ENCODE data around the gene ZSCAN4. TPM values are rescaled to one million over a fixed set of nuclear protein-coding genes. Genes with fewer than 3 reads are reported as not detected.

ZSCAN4 gene
- total and polyA plus RNA-seq, 5 donors = 0.16 to 0.37 (median 0.28) TPM; not detected in 1

DNA sequence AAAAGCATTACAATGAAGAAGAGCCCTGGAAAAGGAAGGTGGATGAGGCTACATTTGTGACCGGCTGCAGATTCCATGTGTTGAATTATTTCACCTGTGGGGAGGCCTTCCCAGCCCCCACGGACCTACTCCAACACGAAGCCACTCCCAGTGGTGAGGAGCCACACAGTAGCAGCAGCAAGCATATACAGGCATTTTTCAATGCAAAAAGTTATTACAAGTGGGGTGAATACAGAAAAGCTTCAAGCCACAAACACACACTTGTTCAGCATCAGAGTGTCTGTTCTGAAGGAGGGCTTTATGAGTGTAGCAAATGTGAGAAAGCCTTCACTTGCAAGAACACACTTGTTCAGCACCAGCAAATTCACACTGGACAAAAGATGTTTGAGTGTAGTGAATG, 18.0 kb downstream of the ZSCAN4 start:
- Histone ChIP-seq H3K9me3 (ENCODE audit: control insufficient read depth, low read length) (peaks cover 29% of the 10 kb centered on the region), H3K27ac (ENCODE audit: low read length) (no peak overlapping the region), H3K4me1 (ENCODE audit: control insufficient read depth, insufficient read depth, low read length) (peaks cover 8% of the 10 kb centered on the region), H3K4me3 (ENCODE audit: low read length) (no peak overlapping the region), H3K27me3 (ENCODE audit: control insufficient read depth, insufficient read depth) (no peaks in the 10 kb centered on the region)
- ATAC-seq (no peak), DNase-seq (no peak)
- WGBS = 98% methylated on average over 3 of the region's 3 CpGs
- intact Hi-C loops (cut with DNase I) = no loop called here

DNA sequence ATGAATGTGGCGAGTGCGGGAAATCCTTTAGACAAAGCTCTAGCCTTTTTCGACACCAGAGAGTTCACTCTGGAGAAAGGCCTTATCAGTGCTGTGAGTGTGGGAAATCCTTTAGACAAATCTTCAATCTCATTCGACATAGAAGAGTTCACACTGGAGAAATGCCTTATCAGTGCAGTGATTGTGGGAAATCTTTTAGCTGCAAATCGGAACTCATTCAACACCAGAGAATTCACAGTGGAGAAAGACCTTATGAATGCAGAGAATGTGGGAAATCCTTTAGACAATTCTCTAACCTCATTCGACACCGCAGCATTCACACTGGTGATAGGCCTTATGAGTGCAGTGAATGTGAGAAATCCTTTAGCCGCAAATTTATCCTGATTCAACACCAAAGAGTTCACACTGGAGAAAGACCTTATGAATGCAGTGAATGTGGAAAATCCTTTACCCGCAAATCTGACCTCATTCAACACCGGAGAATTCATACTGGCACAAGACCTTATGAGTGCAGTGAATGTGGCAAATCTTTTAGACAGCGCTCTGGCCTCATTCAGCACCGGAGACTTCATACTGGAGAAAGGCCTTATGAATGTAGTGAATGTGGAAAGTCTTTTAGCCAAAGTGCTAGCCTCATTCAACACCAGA, 18.8 kb downstream of the ZSCAN4 start:
- no peak for ATAC-seq
- Histone ChIP-seq H3K4me1 (ENCODE audit: control insufficient read depth, insufficient read depth, low read length) (peaks cover 6% of the 10 kb centered on the region), H3K27me3 (ENCODE audit: control insufficient read depth, insufficient read depth) (no peaks in the 10 kb centered on the region), H3K27ac (ENCODE audit: low read length) (no peak overlapping the region), H3K4me3 (ENCODE audit: low read length) (no peak overlapping the region), H3K9me3 (ENCODE audit: control insufficient read depth, low read length) (peaks cover 29% of the 10 kb centered on the region)
- no peak for DNase-seq
- 98% methylated on average over 12 of the region's 12 CpGs for WGBS
- intact Hi-C loops (cut with DNase I) = no loop called here

DNA sequence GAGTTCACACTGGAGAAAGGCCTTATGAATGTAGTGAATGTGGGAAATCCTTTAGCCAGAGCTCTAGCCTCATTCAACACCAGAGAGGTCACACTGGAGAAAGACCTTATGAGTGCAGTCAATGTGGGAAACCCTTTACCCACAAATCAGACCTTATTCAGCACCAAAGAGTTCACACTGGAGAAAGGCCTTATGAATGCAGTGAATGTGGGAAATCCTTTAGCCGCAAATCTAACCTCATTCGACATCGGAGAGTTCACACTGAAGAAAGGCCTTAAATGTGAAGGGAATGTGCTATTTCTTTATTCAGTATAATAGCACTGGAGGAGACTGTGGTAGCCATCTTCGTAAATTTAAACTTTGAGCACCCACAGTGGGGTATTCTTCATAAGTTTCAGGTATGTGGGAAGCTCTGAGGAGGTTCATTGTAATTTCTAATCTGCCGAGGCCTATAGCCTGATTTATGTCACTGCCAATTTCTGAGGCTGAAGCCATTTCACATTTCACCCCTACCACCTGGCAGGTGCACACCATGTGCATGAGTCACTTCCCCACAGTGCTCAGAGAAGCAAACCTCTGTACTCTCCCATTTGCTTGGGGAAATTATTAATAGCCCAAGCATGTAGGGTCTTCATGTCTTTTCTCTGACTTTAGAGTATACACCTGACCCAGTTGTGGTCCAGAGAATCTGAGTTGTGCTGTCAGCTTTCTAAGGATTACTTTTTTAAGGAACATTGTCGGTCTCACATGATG, 19.5 kb downstream of the ZSCAN4 start:
- no peaks in the 10 kb centered on the region for H3K4me1 ChIP-seq (ENCODE audit: control insufficient read depth, insufficient read depth, low read length)

DNA sequence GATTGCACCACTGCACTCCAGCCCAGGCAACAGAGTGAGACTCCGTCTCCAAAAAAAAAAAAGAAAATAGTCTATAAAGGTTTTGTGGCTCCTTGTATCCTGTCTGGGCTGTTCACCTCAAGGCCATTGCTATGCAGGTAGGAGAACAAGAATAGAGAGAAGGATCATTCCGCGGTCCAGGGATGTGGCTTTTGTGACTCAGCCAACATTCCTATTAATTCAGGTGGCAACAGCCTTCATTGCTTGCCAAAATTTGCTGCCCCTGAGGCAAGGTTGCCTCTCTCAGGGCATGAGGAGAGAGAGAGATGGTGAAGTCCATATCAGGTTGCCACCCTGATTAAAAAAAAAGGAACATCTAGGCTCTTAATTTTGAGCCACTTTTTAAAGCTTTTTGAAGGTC, 21.0 kb downstream of the ZSCAN4 start:
- intact Hi-C loops (cut with DNase I) = no loop called here
- Histone ChIP-seq H3K4me3 (ENCODE audit: low read length) (no peak overlapping the region), H3K27me3 (ENCODE audit: control insufficient read depth, insufficient read depth) (no peaks in the 10 kb centered on the region), H3K9me3 (ENCODE audit: control insufficient read depth, low read length) (peaks cover 25% of the 10 kb centered on the region), H3K4me1 (ENCODE audit: control insufficient read depth, insufficient read depth, low read length) (no peaks in the 10 kb centered on the region), H3K27ac (ENCODE audit: low read length) (no peak overlapping the region)
- WGBS = 97% methylated on average over 3 of the region's 3 CpGs
- DNase-seq (no peak), ATAC-seq (no peak)

More for the DNA sequence above, 19.5 kb downstream of the ZSCAN4 start:
- Histone ChIP-seq H3K27me3 (ENCODE audit: control insufficient read depth, insufficient read depth) (no peaks in the 10 kb centered on the region), H3K4me3 (ENCODE audit: low read length) (no peak overlapping the region), H3K9me3 (ENCODE audit: control insufficient read depth, low read length) (peaks cover 29% of the 10 kb centered on the region), H3K27ac (ENCODE audit: low read length) (no peak overlapping the region)
- ATAC-seq (no peak), DNase-seq (no peak)
- WGBS = 97% methylated on average over 6 of the region's 6 CpGs
- intact Hi-C loops (cut with DNase I) = no loop called here

DNA sequence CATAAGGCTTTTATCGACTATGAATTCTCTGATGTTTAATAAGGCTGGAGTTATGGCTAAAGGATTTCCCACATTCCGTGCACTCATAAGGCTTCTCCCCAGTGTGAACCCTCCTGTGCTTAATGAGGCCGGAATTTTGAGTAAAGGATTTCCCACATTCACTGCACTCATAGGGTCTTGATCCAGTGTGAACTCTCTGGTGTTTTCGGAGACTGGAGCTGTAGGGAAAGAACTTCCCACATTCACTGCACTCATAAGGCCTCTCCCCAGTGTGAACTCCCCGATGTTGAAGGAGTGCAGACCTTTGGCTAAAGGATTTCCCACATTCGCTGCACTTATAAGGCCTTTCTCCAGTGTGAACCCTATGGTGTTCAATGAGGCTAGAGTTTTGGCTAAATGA, 32.9 kb downstream of the ZSCAN4 start:
- intact Hi-C loops (cut with DNase I) = no loop called here
- H3K4me3 ChIP-seq (ENCODE audit: low read length) = no peak overlapping the region
- no peak for DNase-seq
- H3K27me3 ChIP-seq (ENCODE audit: control insufficient read depth, insufficient read depth) = no peaks in the 10 kb centered on the region
- 98% methylated on average over 6 of the region's 6 CpGs for WGBS
- peaks cover 14% of the 10 kb centered on the region for H3K9me3 ChIP-seq (ENCODE audit: control insufficient read depth, low read length)
- no peaks in the 10 kb centered on the region for H3K4me1 ChIP-seq (ENCODE audit: control insufficient read depth, insufficient read depth, low read length)
- no peak overlapping the region for H3K27ac ChIP-seq (ENCODE audit: low read length)
- ATAC-seq = no peak

DNA sequence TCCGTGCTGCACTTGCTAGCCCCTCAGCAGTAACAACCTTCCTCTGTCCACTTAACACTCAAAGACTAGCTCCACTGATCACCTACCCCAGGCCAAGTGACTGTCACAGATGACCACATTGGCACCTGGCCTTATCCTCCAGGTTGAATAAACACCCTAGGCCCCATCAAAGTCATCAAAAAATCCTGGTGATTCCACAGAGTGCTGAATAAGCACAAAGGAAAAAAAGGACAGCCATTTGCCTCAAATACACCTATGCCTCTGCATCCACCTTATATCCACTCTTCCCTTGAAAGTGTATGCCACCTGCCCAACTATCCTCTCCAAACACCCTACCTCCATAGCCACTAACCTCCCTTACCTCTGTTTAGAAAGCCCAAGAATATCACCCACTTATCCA, 37.6 kb downstream of the ZSCAN4 start:
- Histone ChIP-seq H3K9me3 (ENCODE audit: control insufficient read depth, low read length) (peaks cover 13% of the 10 kb centered on the region), H3K4me3 (ENCODE audit: low read length) (no peak overlapping the region), H3K27ac (ENCODE audit: low read length) (no peak overlapping the region), H3K4me1 (ENCODE audit: control insufficient read depth, insufficient read depth, low read length) (no peaks in the 10 kb centered on the region), H3K27me3 (ENCODE audit: control insufficient read depth, insufficient read depth) (no peaks in the 10 kb centered on the region)
- WGBS = 91% methylated on average over 1 of the region's 1 CpG
- DNase-seq (no peak), ATAC-seq (no peak)
- intact Hi-C loops (cut with DNase I) = no loop called here

DNA sequence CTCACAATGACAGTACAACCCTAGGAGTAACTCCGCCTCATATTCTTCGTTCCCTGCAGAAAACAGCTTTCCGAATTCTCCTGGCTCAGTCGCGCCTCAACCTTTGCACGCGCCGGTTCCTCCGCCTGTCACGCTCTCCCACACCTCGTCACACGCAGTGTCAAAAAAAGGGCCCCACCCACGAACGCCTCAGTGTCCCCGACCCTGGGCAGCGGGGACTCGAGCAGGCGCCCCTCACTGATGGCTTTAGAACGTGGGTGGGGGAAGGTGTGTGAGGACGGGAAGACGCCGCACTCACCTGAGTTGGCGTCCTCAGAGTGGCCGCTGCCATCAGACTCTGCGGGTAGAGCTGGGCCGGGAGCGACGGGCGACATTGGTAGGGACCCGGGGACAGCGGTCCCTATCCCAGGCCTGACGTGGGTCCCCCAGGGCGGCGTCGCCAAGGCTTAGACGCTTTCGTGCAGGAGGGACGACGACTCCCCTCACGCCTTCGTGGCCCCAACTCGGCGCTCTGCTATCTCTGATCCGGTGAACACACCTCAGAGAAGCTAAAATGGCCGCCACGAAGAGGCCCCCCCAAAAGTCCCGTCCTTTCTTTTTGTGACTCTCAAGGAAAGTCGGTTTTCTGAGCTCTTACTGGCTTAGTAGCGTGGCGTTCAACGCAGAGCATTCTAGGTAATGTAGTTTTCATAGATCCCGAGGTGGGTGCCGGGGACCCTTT, 40.1 kb downstream of the ZSCAN4 start, which contains the start of gene ZNF154:
Gene ZNF154 (minus strand): TSS at position 564 of the 721 bp plus-strand sequence. CDS start 233 bp downstream, at position 331.
- intact Hi-C loops (cut with DNase I) = no loop called here
- H3K9me3 ChIP-seq (ENCODE audit: control insufficient read depth, low read length) = peaks cover 4% of the 10 kb centered on the region
- H3K27me3 ChIP-seq (ENCODE audit: control insufficient read depth, insufficient read depth) = no peaks in the 10 kb centered on the region
- 1% methylated on average over 53 of the region's 53 CpGs for whole genome bisulfite sequencing
- H3K4me1 ChIP-seq (ENCODE audit: control insufficient read depth, insufficient read depth, low read length) = no peaks in the 10 kb centered on the region
- ATAC-seq (peak; percentile 79 to 91), DNase-seq (peak; percentile 47 to 70 (median 70))
- H3K27ac ChIP-seq (ENCODE audit: low read length) = peak within 1 kb of the TSS; percentile 68
- peak within 1 kb of the TSS; percentile 45 for H3K4me3 ChIP-seq (ENCODE audit: low read length)

DNA sequence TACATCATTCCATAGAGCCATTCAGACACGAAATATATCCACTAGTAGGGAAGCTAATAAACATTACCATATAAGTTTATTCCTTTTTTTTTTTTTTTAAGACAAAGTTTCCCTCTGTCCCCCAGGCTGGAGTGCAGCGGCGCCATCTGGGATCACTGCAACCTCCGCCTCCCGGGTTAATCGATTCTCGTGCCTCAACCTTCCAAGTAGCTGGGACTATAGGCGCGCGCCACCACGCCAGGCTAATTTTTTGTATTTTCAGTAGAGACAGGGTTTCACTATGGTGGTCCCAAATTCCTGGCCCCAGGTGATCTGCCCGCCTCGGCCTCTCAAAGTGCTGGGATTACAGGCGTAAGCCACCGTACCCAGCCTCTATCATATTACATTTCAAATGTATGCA, 40.9 kb downstream of the ZSCAN4 start:
- ATAC-seq (no peak), DNase-seq (no peak)
- no peak overlapping the region for H3K27ac ChIP-seq (ENCODE audit: low read length)
- WGBS = 61% methylated on average over 15 of the region's 15 CpGs
- intact Hi-C loops (cut with DNase I) = no loop called here
- H3K27me3 ChIP-seq (ENCODE audit: control insufficient read depth, insufficient read depth) = no peaks in the 10 kb centered on the region
- H3K9me3 ChIP-seq (ENCODE audit: control insufficient read depth, low read length) = peaks cover 2% of the 10 kb centered on the region
- no peaks in the 10 kb centered on the region for H3K4me1 ChIP-seq (ENCODE audit: control insufficient read depth, insufficient read depth, low read length)
- H3K4me3 ChIP-seq (ENCODE audit: low read length) = peak overlapping the region; percentile 45

DNA sequence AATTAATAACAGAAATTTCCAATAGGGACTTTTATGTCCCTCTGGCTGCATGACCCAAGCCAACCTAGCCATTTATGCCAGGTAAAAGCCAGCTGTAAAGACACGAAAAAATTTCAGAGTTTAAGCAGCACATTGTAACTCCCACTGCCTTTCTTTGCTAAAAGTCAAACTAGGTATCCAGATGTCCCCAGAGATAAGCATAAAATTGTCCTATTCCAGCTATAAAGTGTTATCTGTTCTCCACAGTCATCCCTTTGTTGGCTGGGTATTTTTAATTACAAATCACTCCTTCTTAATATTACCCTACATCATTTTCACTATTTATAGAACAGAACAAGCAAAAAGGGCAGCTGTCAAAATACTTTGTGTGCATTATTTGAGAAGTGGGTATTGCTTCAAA, 43.5 kb downstream of the ZSCAN4 start:
- DNase-seq (no peak), ATAC-seq (no peak)
- intact Hi-C loops (cut with DNase I) = no loop called here
- H3K9me3 ChIP-seq (ENCODE audit: control insufficient read depth, low read length) = no peaks in the 10 kb centered on the region
- H3K4me1 ChIP-seq (ENCODE audit: control insufficient read depth, insufficient read depth, low read length) = no peaks in the 10 kb centered on the region
- H3K27ac ChIP-seq (ENCODE audit: low read length) = no peak overlapping the region
- no peak overlapping the region for H3K4me3 ChIP-seq (ENCODE audit: low read length)
- WGBS = 58% methylated on average over 1 of the region's 1 CpG
- H3K27me3 ChIP-seq (ENCODE audit: control insufficient read depth, insufficient read depth) = no peaks in the 10 kb centered on the region

DNA sequence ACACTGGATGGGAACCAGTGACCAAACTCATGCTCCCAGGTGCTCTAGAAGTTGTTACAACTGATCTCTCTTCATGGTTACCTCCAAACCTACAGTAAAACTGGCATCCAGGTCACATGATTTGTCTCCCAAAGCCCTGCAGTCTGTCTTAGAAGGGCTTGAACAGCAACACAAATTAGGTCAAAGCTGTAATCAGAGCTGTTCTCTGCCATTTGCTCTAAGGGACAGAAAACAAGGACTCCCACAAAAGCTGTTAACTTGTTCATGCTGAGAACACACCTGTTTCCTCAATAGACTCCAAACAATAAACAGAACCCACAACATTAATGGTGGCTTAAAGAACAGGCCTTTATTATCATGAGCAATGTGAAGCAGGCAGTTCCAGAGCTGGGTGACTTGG, 50.7 kb downstream of the ZSCAN4 start:
- no peak overlapping the region for H3K27ac ChIP-seq (ENCODE audit: low read length)
- H3K9me3 ChIP-seq (ENCODE audit: control insufficient read depth, low read length) = peaks cover 14% of the 10 kb centered on the region
- H3K4me3 ChIP-seq (ENCODE audit: low read length) = no peak overlapping the region
- intact Hi-C loops (cut with DNase I) = no loop called here
- no peaks in the 10 kb centered on the region for H3K27me3 ChIP-seq (ENCODE audit: control insufficient read depth, insufficient read depth)
- no peak for ATAC-seq
- H3K4me1 ChIP-seq (ENCODE audit: control insufficient read depth, insufficient read depth, low read length) = no peaks in the 10 kb centered on the region
- DNase-seq = no peak

DNA sequence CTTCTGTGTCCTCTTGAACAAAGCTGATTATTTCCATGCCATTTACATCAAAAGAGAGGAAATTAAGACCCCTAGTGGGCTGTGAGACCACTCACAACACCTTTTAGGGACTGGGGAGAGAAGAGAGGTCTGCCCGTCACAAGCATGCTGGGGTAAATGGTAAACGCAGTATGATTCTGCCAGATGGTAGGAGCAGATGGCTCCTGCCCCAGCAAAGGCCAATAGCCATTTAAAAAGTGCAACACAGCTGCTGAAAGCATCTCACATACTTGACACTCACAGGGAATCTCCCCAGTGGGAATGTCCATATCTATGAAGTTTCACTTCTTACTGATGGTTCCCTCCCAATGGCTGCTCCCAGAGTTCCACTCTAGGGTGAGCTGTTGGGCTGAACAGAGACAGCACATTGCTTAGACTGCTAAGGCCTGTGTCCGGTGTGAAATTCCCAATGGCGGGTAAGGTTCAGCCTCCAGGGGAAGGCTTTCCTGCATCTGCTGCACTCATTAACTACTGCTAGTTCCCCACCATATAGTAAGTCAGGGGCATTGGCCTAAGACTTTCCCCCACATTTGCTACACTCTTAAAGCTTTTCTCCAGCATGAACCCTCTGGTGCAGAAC, 51.3 kb downstream of the ZSCAN4 start:
- Histone ChIP-seq H3K9me3 (ENCODE audit: control insufficient read depth, low read length) (peaks cover 14% of the 10 kb centered on the region), H3K4me3 (ENCODE audit: low read length) (no peak overlapping the region), H3K27ac (ENCODE audit: low read length) (no peak overlapping the region), H3K4me1 (ENCODE audit: control insufficient read depth, insufficient read depth, low read length) (no peaks in the 10 kb centered on the region), H3K27me3 (ENCODE audit: control insufficient read depth, insufficient read depth) (no peaks in the 10 kb centered on the region)
- WGBS = 87% methylated on average over 4 of the region's 4 CpGs
- intact Hi-C loops (cut with DNase I) = no loop called here
- ATAC-seq (no peak), DNase-seq (no peak)

All from right cardiac atrium (tissue), 5 donors.